NCI-H526 (cell line): ENCODE data around the gene PSMF1.
A peak's percentile ranks its signal among the peaks of the same experiment; 100 is the strongest.

Experiments
- DNase-seq, 2 experiments: peaks; one replicate each; lab custom pipeline; 2025; lab: John Stamatoyannopoulos, UW

Gene PSMF1

GRCh38 chr20:1164871-1165270 lies 46.5 kb downstream of the PSMF1 start:
- DNase-seq: no peak

GRCh38 chr20:1165521-1165920 lies 47.1 kb downstream of the PSMF1 start:
- DNase-seq: no peak

- no peak for DNase-seq
These were observed 47.5 kb downstream of the PSMF1 start for GRCh38 chr20:1165941-1166340.

GRCh38 chr20:1166948-1167720 lies 48.7 kb downstream of the PSMF1 start:
- no peak for DNase-seq

- DNase-seq: no peak
These were observed 50.8 kb downstream of the PSMF1 start for GRCh38 chr20:1169224-1169623.

GRCh38 chr20:1171461-1172093 lies 53.2 kb downstream of the PSMF1 start:
- DNase-seq: no peak

GRCh38 chr20:1173698-1174097 lies 55.3 kb downstream of the PSMF1 start:
- DNase-seq: peak; percentile 14 to 62

- no peak for DNase-seq
These were observed 56.4 kb downstream of the PSMF1 start for GRCh38 chr20:1174787-1175186.

GRCh38 chr20:1177680-1178079 lies 59.3 kb downstream of the PSMF1 start:
- DNase-seq: peak in 1 of 2 experiments; percentile 19

GRCh38 chr20:1178103-1178502 lies 59.7 kb downstream of the PSMF1 start:
- no peak for DNase-seq

- DNase-seq: no peak
These were observed 60.2 kb downstream of the PSMF1 start for GRCh38 chr20:1178623-1179022.

GRCh38 chr20:1180949-1181348 lies 62.5 kb downstream of the PSMF1 start:
- DNase-seq: no peak

GRCh38 chr20:1182106-1182505 lies 63.7 kb downstream of the PSMF1 start:
- DNase-seq: no peak

GRCh38 chr20:1183153-1183552 lies 64.8 kb downstream of the PSMF1 start:
- no peak for DNase-seq

GRCh38 chr20:1184260-1184637 lies 65.8 kb downstream of the PSMF1 start:
- DNase-seq: no peak

GRCh38 chr20:1184638-1185315 lies 66.4 kb downstream of the PSMF1 start, which contains the start of gene TMEM74B:
TSS of gene TMEM74B (minus strand) at chr20:1184981. CDS start at chr20:1183801, 1,180 bp downstream.
- DNase-seq: peak; percentile 18 to 65

GRCh38 chr20:1185316-1185741 lies 66.9 kb downstream of the PSMF1 start:
- peak; percentile 47 to 88 for DNase-seq

- peak; percentile 73 to 88 for DNase-seq
These were observed 67.5 kb downstream of the PSMF1 start for GRCh38 chr20:1185790-1186334.

GRCh38 chr20:1186367-1186991 lies 68.1 kb downstream of the PSMF1 start:
- peak in 1 of 2 experiments; percentile 20 for DNase-seq

GRCh38 chr20:1187605-1188171 lies 69.3 kb downstream of the PSMF1 start:
- DNase-seq: peak; percentile 71 to 88

GRCh38 chr20:1188347-1188746 lies 69.9 kb downstream of the PSMF1 start:
- no peak for DNase-seq

- no peak for DNase-seq
These were observed 71.4 kb downstream of the PSMF1 start for GRCh38 chr20:1189827-1190226.
